SHP77 treated with DMSO at 0.1 percent for 48 hours (cell line): ENCODE results near the gene SHPK.
A peak's percentile ranks its signal among the peaks of the same experiment; 100 is the strongest.
"Not testable (repeated sequence)": the region's sequence is repeated elsewhere in the genome, so short reads cannot be mapped to it uniquely, and the experiment has no call there.

Experiments used
- DNase-seq: peaks from one replicate; lab custom pipeline; 2025; lab: John Stamatoyannopoulos, UW

Gene SHPK

GRCh38 chr17:3585826-3586225 lies 50.2 kb downstream of the SHPK start:
- DNase-seq = no peak

DNA sequence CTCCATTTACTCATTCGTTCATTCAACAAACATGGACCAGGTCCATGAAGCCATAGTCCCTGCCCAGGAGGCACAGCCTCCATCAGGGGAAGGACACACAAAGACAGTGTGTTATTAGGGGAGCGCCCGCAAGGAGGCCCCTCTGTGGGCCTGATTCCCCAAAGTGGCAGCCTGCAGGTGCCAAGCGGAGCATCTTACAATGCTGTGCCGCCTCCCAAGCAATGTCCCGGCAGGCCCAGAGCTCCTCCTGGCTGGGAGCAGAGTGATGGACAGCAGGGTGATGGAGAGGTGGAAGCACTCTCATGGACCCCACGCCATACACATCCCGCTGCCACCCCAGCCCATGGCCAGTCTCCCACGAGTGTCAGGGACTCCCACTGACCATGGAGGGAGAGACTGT lies 52.6 kb downstream of the SHPK start:
- DNase-seq = no peak

- DNase-seq = no peak
Observed at GRCh38 chr17:3582915-3583314, 53.1 kb downstream of the SHPK start.

DNA sequence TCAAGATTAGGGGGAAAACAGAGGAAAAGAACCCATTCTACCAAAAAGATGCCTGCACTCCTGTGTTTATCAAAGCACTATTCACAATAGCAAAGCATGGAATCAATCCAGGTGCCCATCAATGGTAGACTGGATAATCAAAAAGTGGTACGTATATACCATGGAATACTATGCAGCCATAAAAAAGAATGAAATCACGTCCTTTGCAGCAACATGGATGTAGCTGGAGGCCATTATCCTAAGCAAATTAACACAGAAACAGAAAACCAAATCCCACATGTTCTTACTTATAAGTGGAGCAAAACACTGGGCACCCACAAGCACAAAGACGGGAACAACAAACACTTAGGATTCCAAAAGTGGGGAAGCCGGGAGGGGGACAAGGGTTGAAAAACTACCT lies 57.4 kb downstream of the SHPK start:
- not testable (repeated sequence) for DNase-seq

- no peak for DNase-seq
Observed at GRCh38 chr17:3576970-3577369, 59.1 kb downstream of the SHPK start.

- DNase-seq = no peak
Observed at GRCh38 chr17:3575511-3575910, 60.5 kb downstream of the SHPK start.

GRCh38 chr17:3574231-3574630 lies 61.8 kb downstream of the SHPK start:
- DNase-seq = no peak

DNA sequence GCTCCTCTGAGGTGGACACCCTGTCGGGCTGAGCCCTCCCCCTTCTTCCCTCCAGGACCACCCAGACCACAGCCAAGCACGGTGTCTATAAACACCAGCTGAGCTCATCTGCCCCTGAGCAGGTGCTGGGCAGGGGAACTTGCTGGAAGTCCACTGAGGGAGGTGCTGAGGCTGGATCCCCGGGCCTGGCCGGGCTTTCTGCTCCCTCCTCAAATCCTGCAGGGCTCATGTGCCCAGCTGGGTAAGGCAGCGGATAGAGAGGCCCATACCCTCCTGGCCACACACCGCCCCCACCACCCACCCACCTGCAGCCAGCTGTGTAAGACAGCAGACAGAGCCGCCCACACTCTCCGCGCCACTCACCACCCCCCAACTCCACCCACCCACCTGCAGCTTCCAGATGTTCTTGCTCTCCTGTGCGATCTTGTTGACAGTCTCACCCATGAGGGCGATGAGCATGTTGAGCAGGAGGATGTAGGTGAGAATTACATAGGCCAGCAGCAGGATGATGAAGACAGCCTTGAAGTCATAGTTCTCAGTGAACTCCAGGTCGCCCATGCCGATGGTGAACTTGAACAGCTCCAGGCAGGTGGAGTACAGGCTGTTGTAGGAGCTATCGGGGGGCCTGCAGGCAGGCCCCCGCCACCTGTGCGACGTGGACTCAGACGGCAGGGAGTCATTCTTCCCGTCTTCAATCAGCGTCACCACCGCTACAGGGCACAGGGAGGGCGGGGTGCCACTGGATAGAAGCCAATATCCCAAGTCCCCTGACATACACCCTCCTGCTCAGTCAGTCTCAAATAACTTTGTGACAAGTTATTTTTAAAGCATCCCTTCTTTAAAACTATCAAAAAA lies 62.6 kb downstream of the SHPK start:
- no peak for DNase-seq

- no peak for DNase-seq
Observed at GRCh38 chr17:3572231-3572630, 63.8 kb downstream of the SHPK start.

GRCh38 chr17:3571043-3571900 lies 64.8 kb downstream of the SHPK start:
- no peak for DNase-seq

- no peak for DNase-seq
Observed at GRCh38 chr17:3569534-3570137, 66.4 kb downstream of the SHPK start.

DNA sequence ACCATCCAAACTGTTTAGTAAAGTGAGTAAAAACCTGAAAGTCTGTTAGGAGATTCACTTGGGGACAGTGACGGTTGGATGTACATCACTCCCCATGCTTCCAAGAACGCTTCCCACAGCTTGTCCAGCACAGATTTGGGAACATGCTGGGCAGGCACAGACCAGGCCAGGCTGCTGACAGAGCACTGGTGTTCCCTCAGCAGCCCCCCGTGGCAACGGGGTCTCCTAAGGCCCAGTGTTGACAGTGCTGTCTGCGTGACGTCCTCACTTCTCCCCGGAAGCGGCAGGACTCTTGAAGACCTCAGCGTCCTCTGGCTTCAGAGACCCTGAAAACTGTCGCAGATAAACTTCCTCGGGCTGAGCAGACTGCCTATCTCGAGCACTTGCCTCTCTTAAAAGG lies 69.5 kb downstream of the SHPK start:
- DNase-seq = no peak

DNA sequence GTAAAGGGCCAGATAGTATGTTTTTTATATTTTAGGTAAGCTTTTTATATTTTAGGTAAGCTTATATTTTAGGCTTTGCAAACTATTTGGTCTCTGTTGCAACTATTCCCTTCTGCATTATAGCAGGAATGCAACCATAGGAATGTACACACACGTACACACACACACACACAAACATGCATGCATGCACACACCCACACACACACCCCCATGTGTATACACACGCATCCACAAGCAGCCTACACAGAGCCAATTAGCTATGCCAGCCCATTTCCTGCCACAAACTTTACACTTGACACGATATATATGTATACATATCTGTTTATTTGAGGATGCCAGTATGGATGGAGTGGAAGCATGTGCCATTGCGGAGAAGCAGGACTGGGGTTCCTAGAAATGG lies 70.9 kb downstream of the SHPK start:
- DNase-seq = no peak

- DNase-seq = not testable (repeated sequence)
Observed at GRCh38 chr17:3564241-3564640, 71.8 kb downstream of the SHPK start.

- DNase-seq = no peak
Observed at GRCh38 chr17:3559270-3559645, 76.8 kb downstream of the SHPK start.

- peak; percentile 76 for DNase-seq
Observed at GRCh38 chr17:3558603-3559269, 77.3 kb downstream of the SHPK start.
